ENCODE data around the gene DHRS13.

DNA sequence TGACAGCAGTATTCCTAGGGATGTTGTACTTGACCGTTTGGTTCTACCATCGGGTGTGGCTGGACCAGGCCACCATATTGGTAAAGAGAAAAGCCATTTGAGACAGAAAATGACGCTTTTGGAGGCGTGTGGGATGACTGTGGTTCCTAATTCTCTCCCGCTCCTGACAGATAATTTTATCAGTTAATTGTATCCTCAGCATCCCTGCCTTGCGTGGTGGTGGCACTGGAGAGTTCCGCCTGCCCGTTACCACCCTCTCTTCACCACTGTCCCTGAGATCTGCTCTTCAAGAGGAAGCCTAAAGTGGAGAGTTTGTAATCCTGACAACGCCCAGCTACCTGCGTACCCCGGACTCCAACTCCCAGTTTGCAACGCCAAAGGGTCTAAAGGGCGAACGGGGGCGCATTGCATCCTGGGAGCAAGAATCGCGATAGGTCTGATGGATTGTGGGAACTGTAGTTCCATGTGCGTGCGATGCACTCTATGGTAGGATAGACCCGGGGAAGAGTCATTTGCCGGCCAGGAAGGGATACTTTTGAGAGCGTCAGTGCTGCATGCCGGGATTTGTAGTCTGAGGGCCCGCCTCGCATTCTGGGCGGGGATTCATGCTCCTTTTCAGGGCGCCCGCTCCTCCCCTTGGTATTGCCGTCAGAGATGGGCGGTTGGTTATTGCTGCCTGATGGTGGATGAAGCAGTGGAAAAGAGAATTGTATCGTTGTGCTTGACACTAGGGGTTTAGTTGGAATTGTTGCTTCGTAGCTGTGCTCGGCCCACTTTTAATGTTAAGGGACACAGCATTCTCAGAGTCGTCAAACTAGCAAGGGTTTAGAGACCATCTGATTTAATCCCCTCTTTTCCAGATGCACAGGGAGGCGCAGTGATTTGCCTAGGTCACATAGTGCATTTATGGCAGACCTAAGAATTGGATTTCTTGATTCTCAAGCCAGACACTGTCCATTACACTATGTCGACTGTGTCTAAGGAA lies 49.4 kb upstream of the DHRS13 start:
- TF ChIP-seq POLR2A (IDR thresholded peaks at IDR 0.05) = peak; percentile 55 to 84
- TF ChIP-seq, protein P1, sequence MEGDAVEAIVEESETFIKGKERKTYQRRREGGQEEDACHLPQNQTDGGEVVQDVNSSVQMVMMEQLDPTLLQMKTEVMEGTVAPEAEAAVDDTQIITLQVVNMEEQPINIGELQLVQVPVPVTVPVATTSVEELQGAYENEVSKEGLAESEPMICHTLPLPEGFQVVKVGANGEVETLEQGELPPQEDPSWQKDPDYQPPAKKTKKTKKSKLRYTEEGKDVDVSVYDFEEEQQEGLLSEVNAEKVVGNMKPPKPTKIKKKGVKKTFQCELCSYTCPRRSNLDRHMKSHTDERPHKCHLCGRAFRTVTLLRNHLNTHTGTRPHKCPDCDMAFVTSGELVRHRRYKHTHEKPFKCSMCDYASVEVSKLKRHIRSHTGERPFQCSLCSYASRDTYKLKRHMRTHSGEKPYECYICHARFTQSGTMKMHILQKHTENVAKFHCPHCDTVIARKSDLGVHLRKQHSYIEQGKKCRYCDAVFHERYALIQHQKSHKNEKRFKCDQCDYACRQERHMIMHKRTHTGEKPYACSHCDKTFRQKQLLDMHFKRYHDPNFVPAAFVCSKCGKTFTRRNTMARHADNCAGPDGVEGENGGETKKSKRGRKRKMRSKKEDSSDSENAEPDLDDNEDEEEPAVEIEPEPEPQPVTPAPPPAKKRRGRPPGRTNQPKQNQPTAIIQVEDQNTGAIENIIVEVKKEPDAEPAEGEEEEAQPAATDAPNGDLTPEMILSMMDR (IDR thresholded peaks at IDR 0.05 in 4 of 5, conservative IDR thresholded peaks at IDR 0.05 in 1 of 5) = no peak
